ENCODE results near the gene SRGAP1.

DNA sequence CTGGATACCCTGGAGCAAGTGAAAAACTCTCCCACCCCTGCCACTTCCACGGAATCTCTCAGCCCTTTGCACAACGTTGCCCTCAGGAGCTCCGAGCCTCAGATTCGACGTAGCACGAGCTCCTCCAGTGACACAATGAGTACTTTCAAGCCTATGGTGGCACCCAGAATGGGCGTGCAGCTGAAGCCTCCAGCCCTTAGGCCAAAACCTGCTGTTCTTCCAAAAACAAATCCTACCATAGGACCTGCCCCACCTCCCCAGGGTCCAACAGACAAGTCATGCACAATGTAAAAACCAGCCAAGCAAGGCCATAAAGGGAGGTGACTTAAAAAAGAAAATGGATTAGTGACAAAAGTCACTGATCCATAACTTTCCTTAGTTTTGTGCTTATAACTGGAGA lies 297.9 kb downstream of the SRGAP1 start:
- TF ChIP-seq, protein P1, sequence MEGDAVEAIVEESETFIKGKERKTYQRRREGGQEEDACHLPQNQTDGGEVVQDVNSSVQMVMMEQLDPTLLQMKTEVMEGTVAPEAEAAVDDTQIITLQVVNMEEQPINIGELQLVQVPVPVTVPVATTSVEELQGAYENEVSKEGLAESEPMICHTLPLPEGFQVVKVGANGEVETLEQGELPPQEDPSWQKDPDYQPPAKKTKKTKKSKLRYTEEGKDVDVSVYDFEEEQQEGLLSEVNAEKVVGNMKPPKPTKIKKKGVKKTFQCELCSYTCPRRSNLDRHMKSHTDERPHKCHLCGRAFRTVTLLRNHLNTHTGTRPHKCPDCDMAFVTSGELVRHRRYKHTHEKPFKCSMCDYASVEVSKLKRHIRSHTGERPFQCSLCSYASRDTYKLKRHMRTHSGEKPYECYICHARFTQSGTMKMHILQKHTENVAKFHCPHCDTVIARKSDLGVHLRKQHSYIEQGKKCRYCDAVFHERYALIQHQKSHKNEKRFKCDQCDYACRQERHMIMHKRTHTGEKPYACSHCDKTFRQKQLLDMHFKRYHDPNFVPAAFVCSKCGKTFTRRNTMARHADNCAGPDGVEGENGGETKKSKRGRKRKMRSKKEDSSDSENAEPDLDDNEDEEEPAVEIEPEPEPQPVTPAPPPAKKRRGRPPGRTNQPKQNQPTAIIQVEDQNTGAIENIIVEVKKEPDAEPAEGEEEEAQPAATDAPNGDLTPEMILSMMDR (IDR thresholded peaks at IDR 0.05), result no peak
- TF ChIP-seq POLR2A (IDR thresholded peaks at IDR 0.05) (no peak), POLR2AphosphoS5 (IDR thresholded peaks at IDR 0.05) (no peak)

Measured in gastroesophageal sphincter (tissue), 3 donors.